Ammon's horn (tissue), 1 donor: ENCODE data around the gene TMEM91.
"Not testable (repeated sequence)": the region's sequence is repeated elsewhere in the genome, so short reads cannot be mapped to it uniquely, and the experiment has no call there.

Experiments used
- DNase-seq: peaks from one replicate; pipeline ENCODE4 v3.0.0-alpha.2; 2016; ENCODE audit warnings: low spot score

The TMEM91 gene

DNA sequence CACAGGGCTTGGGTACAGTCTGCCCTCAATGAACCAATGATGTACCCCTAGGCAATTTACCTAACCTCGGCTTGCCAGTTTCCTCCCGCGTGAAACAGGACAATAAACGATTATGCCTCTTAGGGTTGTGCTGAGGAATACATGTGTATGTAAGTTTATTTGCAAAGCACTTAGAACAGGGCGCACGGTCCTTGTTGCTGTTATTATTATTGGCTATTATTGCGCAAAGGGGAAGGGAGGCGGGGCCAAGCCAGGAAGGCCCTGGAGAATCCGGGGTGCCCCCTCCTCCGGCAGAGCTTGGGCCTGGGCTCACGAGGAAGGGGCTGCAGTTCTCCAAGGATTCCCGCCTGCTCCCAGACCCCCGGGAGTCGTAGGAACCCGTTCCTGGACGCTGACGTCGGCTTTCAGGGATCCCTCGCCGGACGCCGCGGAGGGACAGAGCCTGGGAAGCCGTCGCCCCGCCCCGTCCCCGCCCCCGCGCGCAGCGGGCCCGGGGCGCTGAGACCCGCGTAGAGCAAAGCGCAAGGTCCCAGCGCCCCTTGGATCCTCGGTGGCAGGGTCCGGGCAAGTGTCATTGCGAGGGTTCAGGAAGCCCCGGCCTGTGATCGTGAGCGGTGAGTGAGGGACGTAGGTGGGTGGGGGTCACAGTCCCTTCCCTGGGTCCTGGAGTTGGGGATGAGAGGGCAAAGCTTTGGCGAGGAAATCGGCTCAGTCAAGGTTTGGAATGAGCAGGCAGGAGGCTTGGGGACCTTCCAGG lies at the start of gene TMEM91:
TMEM91 (plus strand) TSS at position 293 of the 757 bp plus-strand sequence. CDS start 1,777 bp downstream, outside the sequence.
- no peak for DNase-seq

DNA sequence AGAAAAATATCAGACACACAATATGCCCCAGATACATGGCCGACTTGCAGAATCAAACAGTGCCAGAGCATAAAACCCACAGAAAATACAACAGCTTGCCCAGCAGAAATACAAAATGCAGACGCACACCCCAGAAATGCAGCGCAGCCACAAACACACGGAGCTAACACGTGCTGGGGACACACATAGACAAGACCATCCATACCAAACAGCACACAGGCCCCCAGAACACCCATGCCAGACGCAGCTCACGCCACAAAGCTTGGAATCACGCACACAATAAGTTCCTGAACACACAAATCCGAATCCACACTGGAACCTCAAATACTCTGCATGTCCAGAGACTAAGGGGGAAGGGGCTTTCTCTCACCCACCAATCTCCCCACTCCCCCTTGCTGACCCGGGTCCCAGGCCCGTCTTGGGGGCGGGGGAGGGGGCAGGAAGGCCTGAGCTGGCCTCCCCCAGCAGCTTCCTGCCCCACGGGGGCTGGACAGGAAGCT lies 49.2 kb upstream of the TMEM91 start:
- DNase-seq, result peak; percentile 43

DNA sequence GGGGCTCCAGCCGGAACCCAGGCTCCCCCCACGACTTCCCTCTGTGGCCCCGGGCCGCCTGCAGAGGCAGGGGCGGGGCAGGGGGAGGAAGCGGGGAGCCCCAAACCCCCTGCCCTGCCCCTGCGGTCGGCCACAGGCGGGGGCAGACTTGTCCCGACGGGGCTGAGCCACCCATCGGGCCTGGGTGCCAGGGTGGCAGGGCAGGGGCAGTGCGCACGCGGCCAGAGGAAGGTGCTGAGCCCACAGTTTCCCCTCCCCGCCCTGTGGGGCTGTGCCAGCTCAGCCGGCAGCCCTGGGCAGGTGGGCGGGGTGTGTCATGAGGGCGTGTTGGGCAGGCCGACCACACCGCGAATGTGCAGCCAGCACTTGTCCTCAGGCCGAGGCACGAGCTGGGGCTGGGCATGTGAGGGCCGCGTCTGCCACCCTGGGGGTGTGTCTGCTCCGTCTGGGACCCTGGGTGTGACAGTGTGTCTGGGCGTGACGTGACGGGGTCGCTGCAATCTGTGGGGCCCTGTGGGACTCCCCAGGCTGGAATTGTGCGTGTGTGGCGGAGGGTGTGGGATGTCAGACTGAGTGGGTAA lies 48.7 kb upstream of the TMEM91 start:
- DNase-seq, result peak; percentile 67

DNA sequence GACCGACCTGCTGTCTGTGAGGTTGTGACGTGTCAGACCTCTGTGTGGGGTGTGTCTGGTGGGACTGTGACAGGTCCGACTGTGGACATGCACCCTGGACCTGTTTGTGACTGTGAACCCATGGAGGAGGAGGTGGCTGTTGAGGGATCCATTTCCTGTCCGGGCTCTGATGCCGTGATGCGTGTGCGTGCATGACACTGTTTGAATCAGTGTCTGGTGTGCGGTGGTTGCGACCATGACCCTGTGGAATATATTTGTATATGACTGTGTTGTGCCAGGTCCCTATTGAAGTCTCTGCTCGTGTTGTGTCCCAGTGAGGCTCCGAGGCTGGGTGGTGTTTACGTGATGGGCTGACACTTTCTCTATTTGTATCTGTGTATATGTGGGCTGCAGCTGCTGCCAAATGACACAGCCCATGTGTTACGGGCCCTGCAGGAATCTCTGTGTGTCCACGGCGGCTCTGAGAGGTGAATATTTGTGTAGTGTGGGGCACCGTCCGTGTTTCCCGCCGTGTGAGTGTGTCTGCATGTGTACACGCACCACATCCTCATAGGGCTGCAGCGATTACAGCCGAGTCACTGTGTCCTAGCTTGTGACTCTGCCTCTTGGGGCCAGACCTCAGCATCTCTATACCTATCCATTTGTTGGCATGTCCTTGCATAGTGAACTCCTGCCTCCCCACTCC lies 48.0 kb upstream of the TMEM91 start:
- DNase-seq, result peak; percentile 43

DNA sequence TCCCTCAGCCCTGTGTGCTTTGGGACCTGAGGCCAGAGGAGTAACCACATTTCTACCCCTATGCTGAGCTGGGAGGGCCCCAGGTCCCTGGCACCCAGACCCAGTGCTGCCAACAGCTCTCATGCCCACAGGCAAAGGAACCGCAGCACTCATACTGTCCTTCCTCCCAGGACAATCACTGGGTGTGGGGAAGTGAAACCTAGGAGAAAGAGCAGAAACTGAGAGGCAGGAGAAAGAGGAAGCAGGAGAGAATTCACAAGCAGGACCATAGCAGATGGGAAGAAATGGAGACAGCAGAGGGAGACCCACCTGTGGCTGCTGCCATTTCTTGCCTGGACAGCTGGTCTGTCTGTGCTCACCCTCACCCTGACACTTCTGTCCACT lies 47.5 kb upstream of the TMEM91 start:
- DNase-seq, result peak; percentile 66

DNA sequence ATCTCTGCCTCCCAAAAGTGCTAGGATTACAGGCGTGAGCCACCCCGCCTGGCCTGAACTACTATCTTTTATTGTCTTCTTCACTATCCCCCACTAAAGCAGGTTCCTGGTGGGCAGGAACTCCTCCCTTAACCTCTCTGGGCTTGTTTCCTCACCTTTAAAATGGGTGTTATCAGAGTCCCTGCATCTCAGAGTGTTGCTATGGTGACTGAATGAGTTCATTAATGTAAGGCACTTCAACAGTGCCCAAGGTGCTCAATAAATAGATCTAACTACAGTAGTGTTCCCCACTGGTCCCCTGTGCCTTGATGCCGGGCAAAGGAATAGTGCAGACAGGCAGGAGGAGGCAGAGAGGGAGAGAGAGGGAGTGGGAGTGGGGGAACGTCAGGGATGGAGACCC lies 45.9 kb upstream of the TMEM91 start:
- DNase-seq, result no peak

DNA sequence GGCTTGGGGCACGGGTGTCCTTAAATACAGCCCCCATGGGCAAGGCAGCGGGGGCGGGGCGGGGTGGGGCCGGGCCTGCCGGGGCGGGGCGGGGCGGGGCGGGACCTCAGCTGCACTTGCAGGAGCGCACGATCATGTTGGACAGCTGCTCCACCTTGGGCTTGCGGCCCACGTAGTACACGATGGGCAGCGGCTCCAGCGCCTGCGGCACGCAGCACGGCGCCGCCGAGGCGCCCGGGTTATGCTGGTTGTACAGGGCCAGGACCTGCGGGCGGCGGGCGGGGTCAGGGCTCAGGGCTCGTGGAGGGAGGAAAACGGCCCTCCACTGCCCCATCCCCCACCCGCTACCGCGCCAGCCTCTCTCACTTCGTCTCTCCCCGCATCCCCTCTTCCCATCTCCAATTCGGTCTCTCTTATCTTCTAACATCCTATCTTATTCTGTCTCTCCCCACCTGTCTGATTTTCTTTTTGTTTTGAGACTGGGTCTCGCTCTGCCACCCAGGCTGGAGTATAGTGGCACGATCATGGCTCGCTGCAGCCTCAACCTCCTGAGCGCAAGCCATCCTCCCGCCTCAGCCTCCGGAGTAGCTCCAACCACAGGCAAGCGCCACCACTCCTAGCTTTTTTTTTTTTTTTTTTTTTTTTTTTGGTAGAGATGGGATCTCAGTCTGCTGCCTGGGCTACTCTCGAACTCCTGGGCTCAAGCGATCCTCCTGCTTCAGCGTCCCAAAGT lies 45.2 kb upstream of the TMEM91 start:
- DNase-seq, result no peak

DNA sequence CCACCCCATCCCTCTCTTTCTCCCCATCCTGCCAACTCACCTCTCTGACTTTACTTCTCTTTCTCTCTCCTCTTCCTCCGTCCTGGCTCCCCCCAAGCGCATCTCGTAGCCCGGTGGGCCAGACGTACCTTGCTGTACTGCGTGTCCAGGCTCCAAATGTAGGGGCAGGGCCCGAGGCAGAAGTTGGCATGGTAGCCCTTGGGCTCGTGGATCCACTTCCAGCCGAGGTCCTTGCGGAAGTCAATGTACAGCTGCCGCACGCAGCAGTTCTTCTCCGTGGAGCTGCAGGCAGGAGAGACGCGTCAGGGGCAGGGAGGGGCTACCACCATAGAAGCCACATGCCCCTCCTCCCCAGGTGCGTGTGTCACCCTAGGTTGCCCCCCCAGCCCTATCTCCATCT lies 44.3 kb upstream of the TMEM91 start:
- no peak for DNase-seq

DNA sequence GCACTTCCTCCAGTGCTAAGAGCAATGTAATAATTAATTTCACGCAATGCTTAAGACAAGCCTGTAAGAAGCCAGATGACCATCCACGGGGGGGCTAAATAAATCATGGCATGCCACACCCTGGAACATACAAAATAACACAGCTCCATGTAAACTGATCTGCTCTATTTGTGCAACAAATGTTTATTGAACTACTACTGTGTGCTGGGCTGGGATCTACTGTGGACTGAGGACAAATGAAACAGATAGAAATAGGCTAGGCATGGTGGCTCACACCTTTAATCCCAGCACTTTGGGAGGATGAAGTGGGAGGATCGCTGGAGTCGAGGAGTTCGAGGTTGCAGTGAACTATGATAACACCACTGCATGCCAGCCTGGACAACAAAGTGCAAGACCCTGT lies 43.9 kb upstream of the TMEM91 start:
- no peak for DNase-seq

DNA sequence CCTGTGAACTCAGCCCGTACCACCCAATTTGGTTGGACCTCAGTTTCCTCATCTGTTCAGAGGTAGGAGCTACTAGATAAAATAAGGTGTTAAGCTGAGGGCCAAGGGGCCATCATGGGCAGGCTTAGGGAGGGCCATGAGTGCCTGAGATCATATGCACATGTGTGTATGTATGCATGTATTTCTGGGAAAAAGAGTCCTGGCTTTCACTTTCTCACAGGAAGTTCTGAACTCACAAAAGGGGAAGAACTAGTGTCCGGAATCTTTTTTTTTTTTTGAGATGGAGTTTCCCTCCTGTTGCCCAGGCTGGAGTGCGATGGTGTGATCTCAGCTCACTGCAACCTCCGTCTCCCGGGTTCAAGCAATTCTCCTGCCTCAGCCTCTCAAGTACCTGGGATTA lies 41.5 kb upstream of the TMEM91 start:
- no peak for DNase-seq

DNA sequence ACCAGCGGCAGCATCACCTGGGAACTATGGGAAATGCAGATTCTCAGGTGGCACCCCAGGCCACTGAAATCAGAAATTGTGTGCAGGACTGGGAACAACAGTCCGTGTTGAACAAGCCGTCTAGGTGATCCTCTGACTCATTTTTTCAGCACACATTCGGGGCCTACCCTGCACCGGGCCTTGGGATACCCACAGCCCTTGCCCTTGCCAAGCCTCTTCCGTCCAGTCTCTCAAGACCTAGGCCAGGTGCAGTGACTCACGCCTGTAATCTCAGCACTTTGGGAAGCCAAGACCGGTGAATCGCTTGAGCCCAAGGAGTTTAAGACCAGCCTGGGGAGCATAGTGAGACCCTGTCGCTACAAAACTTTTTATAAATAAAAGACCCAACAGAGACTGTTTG lies 40.9 kb upstream of the TMEM91 start:
- no peak for DNase-seq

DNA sequence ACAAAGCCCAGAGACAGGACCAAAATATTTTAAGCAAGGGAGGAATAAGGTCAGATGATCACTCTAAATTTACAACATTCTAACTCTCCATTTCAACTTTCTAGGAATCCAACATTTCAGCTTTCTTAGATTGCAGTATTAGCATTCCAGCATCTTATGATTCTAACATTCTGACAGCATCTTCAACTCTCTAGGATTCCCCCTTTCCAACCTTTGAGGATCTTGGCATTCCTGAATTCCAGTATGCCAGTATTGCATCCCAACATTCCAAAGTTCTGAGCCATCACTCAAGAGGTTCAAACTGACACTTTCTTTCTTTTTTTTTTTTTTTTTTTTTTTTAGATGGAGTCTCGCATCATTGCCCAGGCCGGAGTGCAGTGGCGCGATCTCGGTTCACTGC lies 36.4 kb upstream of the TMEM91 start:
- DNase-seq, result no peak

DNA sequence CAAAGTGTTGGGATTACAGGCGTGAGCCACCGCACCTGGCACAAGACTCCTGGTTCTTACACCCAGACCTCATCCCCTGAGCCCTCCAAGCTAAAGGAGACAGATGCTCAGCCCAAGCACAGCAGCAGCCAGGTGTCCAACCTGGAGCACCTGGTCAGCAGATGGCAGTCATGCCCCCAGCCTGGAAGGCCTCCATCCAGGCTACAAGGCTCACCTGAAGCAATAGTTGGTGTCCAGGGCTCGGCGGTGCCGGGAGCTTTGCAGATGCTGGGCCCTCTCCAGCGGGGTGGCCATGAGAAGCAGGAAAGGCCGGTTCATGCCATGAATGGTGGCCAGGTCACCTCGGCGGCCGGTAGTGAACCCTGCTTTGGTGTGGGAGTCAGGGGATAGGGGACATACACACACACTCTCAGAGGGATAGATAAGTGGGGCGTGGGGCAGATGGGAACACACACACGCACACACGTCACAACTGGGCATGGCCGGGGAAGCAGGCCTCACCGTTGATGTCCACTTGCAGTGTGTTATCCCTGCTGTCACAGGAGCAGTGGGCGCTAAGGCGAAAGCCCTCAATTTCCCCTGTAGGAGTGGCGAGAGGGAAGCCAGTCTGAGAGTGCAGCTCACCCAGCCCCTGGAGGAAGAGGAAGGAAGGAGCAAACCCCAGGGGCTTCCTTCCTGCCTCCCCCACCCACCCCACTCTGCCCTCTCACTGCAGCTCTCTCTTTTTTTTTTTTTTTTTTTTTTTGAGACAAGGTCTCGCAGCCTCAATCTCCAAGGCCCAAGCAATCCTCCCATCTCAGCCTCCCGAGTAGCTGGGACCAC lies 34.5 kb upstream of the TMEM91 start:
- DNase-seq, result no peak

DNA sequence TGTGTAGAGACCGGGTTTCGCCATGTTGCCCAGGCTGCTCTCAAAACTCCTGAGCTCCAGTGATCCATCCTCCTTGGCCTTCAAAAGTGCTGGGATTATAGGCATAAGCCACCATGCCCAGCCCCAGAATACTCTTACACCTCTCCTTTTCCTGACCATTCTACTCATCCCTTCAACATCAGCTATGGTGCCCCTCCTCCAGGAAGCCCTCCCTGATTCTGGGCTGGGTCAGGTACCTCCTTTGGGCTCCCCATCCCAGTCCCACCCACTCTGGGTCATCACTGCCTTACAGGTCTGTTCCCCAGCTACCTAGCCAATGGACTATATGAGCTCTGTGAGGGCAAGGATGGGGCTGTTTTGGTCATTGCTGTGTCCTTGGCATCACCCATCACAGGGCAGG lies 32.2 kb upstream of the TMEM91 start:
- DNase-seq, result no peak

DNA sequence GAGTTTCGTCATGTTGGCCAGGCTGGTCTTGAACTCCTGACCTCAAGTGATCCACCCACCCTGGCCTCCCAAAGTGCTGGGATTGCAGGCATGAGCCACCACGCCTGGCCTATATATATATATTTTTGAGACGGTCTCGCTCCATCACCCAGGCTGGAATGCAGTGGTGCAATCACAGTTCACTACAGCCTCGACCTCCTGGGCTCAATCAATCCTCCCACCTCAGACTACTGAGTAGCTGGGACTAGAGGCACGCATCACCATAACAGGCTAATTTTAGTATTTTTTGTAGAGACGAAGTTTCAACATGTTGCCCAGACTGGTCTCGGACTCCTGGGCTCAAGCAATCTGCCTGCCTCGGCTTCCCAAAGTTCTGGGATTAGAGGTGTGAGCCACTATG lies 29.4 kb upstream of the TMEM91 start:
- DNase-seq, result not testable (repeated sequence)

DNA sequence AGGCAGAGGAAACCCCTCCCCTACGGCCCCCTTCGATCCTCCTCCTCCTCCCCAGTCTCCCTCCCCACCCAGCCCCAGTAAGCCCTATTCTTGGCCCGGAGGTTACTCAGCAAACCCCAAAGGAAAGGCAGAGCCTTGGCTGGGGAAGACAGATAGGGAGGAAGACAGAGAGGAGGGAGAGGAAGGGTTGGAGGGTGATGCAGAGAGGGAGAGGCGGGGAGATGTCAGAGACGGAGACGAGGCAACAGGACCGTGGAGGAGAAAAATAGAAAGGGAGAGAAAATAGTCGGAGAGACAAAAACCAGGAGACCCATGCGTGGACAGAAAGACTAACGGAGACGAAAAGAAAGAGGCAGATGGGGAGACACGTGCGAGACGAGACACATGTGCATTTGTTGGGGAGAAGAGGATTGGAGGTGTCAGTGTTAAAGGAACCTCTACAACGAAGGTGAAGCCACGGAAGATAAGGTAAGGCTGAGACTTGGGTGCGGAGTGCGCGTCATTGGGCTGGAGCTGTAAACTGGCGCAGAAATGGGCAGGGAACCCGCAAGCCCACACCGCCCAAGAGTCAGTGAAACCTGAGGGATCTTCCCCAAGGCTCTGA lies 25.5 kb upstream of the TMEM91 start:
- DNase-seq, result no peak

DNA sequence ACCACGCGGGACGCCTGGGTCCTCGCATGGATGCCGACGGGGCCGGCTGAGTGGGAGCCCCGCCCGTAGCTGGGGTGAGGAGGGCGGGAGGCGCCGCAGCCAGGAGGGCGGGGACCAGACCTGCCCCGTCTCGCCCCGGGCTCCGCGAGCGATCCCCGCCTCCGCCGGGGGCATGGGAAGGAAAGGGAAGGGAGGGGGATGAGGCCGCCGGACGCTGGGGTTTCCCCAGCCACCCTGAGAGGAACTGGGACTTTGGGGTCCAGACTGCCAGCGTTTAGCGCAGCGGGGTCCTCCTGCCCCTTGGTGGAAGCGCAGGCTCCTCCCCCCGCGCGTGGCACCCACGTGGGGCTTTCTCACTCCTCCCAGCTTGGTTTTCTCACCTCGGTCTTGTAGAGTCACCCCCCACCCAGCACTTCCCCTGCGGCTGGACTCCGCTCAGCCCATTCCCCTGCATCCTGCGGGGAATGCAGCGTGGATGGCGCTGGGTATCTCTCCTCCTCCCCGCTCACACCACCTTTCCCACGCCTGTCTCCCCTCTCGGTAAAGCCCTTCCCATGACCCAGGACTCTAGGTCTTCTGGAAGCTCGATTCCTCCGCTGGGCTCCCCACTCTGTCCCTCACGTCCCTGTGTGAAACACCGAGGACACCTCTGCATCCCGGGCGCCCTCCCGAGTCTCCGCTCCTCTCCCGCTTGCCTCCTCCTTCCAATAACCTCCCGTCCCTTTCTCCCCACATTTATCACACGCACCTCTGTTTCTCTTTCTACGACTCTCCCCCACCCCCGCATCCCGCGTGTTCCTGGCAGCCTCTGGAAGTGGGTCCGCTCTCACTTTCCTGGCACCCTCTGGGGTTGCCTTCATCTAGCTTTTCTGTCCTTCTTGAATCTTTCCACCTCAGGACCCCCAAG lies 24.7 kb upstream of the TMEM91 start:
- peak; percentile 50 for DNase-seq

DNA sequence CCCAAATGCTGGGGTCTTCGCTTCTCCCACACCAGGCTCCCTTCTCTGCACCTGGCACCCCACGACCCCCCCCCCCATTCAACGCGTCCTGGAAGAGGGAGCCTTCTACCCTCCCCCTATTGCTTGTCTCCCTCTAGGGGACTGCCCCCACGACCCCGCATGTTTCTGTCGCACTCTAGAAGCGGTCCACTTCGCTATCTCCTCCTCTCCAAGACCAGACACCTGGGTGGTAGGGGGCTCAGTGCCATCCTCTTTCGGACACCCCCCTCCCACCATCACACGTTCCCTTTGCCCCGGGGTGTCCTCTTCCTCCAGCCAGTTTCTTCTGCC lies 24.1 kb upstream of the TMEM91 start:
- DNase-seq, result no peak

DNA sequence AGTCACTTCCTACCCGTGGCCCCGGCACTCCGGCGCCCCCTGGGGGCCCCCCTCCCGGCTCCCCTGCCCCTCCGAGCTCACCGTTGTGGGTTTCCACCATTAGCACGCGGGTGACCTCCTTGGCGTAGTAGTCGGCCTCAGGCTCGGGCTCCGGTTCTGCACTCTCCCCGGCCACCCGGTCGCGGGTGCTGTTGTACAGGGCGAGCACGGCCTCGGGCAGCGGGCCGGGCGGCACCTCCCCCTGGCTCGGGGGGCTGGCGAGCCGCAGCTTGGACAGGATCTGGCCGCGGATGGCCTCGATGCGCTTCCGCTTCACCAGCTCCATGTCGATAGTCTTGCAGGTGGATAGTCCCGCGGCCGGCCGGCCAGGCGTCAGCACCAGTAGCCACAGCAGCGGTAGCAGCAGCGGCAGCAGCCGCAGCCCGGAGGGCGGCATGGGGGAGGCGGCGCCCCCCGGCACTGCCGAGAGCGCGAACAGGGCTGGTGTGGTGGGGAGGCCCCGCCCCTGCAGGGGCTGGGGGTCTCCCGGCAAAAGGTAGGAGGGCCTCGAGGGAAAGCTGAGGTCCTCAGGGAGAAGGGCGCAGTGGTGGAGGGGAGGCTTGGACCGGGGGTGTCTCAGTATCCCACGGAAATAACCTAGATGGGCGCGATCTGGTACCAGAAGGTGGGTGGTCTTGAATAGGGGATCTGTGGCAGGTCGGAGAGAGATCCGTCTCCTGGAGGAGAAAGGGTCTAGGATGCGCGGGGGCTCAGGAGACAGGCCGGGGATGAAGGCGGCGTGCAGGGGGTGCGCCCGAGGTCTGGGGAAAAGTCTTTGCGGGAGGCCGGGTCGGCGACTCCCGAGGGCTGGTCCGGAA lies 23.5 kb upstream of the TMEM91 start:
- DNase-seq, result no peak
